OCI-LY3 (cell line): Measurements from ENCODE around the gene FLCN.

ENCODE experiments used
- EZH2phosphoT487 ChIP-seq: fragments of 200-600 bp; shearing (Covaris generic); IDR thresholded peaks from 2 replicates; pipeline ENCODE4 v1.6.1; 2018; ENCODE audit warnings: antibody characterized with exemption, mixed run types, low read depth
- TF ChIP-seq, protein P1 (sequence below): fragments of 200-600, 300-600 bp; sonication (generic); IDR thresholded peaks from 2 replicates; pipeline ENCODE4 v1.5.1; 2014; ENCODE audit warnings: antibody characterized with exemption, low read length, low read depth

DNA sequence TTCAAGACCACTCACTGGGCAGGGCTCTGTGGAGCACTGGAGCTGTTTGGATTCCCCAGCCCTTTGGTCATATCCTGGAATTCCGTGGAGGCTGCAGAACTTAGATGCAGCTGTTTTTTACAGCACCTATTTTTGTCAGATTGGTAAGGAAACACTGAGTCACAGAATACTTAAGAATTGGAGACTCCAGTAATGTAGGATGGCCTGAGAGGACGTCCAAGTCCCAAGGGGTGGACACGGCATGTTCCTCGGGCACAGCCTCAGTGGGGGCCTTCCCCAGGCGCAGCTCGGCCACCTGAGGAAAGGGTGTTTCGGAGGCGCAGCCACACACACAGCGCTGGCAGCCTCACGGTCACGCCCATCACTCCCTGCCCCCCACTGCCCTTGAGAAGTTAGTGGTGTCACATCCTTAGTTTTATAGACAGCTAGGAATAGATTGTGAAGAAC, 45.6 kb downstream of the FLCN start:
- no peak for TF ChIP-seq EZH2phosphoT487
- TF ChIP-seq, protein P1, sequence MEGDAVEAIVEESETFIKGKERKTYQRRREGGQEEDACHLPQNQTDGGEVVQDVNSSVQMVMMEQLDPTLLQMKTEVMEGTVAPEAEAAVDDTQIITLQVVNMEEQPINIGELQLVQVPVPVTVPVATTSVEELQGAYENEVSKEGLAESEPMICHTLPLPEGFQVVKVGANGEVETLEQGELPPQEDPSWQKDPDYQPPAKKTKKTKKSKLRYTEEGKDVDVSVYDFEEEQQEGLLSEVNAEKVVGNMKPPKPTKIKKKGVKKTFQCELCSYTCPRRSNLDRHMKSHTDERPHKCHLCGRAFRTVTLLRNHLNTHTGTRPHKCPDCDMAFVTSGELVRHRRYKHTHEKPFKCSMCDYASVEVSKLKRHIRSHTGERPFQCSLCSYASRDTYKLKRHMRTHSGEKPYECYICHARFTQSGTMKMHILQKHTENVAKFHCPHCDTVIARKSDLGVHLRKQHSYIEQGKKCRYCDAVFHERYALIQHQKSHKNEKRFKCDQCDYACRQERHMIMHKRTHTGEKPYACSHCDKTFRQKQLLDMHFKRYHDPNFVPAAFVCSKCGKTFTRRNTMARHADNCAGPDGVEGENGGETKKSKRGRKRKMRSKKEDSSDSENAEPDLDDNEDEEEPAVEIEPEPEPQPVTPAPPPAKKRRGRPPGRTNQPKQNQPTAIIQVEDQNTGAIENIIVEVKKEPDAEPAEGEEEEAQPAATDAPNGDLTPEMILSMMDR: no peak
